Measurements from ENCODE around the gene SH3BP2.

The SH3BP2 gene

DNA sequence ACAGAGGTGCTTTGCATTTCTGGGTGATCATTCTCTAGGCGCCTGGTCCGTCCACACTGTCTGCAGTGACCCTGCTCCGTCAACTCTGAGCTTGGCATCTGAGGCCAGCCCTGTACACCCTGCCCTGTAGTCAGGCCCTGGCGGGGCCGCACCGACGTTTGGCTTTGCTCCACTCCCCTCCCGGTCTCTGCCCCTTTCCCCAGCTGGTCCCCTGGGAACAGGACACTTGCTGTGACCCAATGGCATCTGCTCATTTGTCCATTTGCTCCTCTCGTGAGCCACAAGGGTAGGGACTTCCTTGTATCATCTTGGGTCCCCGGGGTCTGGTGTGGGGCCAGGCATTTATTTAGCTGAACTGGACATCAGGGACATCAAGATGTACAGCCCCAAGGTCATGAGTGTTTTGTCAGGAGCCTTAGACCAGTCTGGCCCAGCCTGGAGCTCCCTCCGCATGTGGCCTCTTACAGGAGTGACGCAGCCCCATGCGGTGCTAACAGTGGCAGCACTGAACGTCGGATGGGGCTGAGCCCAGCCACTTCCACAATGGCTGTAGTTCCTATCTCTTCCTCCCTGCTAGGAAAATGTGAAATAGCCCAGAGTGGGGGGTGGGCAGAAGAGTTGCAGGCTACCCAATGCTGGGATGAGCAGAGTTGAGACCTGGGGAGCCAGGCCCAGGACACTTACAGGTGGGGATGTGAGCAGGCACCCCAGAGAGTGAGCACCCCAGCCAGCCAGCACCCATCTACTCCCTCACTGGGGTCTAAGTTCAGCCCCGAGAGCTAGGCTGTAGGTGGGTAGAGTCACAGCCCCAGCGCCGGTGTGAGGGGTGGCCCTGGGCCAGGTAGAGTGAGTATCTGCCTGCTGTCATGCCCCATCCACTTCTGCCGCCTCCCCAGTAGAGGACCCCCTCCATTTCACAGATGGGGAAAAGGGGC, 2.0 kb upstream of the SH3BP2 start:
- no peak for DNase-seq (ENCODE audit: low read depth)

DNA sequence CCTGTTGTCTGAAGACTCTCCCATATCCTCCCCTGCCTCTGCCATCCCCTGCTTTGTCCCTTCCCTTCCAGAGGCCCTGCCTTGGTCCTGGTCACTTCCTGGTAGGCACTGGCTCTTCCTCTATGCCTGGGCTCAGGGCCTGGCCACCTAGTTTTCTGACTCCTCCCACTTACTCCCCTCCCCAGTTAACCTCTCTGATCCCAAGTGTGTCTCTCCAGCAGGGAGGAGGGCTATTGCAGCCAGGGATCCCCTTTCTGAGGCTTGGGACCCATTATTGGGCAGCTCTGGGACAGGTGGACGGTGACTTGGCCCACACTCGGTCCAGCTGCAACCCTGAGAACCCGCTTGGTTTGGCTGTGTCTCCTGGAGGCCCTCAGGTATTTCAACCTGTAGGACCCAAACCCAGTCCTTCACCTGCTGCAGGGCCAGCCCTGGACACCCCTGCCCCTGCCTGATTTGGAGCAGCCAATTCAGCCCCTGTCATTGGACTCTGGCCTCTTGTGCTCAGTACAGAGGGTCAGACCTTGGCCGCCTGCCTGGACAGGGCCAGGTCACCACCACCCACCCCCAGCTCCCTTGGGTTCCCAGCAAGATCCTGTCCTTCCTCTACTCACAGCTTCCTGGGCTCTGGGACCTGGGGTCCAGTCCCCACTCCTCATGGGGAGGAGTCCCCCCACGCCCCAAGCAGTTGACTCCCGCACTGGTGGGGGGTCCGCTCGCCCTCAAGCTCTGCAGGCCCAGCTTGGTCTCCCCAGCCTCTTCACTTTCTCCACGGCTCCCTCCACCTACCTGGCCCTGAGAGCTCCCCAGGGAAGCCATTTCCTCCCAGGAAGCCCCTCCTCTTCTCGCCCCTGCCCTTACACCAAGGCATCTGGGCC, 1.1 kb upstream of the SH3BP2 start:
- no peak for DNase-seq (ENCODE audit: low read depth)

DNA sequence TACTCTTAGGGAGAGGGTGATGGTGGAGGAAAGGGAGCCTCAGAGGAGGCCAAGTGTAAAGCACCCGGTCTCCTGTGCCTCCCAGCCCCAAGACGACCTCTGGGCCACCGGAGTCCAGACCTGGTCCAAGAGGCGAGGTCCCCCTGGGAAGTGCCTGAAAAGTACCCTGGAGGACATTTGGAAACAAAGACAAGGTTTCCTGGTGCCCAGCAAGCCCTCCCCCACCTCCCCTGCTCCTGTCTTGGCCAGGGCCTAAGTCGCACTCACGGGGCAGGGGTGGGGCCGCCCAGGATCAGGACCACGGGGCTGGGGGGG, 532 bp upstream of the SH3BP2 start:
- no peak for DNase-seq (ENCODE audit: low read depth)

DNA sequence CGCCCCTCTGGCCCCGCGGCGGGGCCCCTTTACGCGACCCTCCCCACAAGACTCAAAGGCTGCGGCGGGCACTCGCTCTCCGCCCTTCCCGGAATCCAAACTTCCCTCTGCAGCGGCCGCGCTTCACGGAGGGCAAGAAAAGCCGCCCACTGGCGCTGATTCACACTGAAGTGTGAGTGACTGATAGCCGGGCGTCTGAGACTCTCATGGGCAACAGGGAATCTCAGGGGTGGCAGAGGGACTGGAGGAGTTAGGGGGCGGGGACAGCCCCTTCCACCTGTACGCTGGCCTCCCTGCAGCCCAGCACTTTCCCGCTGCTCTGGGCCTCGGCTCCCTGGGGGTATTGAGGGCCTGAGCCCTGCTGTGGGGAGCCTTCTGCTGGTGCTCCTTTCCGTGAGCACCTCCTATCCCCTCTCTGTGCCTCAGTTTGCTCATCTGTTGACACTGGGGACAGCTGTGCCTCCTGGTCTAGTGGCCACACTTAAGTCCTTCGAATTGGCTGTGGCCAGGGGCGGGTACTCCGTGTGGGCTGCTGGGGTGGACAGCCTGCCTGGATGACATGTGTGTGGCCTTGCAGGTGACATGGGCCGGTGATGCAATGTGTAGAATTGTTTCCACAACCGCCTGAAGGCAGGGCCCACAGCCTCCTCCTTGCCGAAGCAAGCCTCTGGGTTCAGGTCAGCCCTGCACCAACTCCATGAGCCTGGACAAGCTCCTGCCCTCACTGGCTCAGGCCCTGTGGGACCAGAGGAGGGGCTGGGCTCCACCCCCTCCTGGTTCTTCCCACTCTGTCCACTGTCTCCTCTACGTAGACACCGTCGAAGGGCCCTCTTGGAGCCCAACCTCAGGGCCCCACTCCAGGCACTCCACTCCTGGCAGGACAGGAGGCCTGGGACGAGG, 951 bp downstream of the SH3BP2 start:
- no peak for DNase-seq (ENCODE audit: low read depth)

DNA sequence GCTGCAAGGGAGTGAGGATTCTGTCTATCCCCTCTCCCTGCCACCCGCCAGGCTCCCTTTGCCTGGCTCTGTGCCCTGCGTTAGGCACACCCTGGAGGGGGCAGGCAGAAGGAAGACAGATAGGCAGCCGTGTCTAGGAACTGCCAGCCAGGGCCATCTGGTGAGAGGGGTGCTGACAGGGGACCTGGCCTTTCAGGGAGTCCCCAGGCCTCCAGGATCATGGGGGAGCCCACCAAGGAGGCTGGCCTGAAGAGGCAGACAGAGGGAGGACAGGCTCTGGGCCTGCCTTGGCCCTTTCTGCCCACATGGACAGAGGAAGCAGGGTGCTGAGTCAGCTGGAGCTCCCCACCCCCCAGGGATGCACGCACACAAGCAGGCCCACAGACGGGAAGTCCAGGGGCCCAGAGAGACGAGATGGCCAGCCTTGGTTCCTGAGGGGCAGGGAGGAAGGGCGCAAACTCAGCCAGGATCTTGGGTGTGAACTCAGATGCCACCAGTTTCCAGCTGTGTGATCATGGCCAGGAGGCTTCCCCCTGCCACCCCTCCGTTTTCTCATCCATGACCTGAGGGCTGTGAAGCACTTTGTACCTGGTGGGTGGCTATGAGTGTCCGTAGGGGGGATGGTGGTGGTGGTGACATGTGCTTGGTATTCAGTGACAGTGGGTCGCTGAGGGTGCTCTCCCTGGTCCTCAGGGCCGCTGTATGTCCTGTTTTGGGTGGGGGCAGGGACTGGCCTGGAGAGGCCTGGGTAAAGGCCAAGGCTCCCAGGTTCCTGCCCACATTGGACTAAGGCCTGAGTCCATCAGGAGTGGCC, 1.8 kb downstream of the SH3BP2 start:
- DNase-seq (ENCODE audit: low read depth): no peak

DNA sequence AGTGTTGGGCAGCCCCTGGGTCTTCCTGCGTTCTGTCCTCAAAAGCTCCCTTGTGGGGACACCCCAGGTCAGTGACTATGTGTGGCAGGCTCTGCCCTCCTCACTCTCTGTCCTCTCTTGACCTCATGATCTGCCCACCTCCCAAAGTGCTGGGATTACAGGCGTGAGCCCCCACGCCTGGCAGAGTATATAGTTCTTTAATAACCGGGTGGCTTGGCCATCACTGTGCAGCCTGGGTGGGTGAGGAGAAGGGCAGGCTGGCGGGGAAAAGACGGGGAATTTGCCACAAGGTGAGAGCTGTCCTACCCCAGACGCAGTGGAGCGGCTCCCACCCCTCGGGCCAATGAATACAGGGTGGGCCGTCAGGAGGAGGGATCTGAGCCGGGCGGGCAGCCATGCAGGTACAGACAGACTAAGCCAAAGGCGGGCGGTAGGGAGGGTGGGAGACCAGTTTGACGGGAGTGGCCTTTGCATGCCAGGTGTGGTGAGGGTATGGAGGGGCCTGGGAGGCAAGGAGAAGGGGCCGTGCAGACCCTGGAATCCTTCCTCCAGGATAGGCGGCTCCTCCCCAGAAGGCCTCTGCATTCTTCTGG, 2.5 kb downstream of the SH3BP2 start:
- no peak for DNase-seq (ENCODE audit: low read depth)

DNA sequence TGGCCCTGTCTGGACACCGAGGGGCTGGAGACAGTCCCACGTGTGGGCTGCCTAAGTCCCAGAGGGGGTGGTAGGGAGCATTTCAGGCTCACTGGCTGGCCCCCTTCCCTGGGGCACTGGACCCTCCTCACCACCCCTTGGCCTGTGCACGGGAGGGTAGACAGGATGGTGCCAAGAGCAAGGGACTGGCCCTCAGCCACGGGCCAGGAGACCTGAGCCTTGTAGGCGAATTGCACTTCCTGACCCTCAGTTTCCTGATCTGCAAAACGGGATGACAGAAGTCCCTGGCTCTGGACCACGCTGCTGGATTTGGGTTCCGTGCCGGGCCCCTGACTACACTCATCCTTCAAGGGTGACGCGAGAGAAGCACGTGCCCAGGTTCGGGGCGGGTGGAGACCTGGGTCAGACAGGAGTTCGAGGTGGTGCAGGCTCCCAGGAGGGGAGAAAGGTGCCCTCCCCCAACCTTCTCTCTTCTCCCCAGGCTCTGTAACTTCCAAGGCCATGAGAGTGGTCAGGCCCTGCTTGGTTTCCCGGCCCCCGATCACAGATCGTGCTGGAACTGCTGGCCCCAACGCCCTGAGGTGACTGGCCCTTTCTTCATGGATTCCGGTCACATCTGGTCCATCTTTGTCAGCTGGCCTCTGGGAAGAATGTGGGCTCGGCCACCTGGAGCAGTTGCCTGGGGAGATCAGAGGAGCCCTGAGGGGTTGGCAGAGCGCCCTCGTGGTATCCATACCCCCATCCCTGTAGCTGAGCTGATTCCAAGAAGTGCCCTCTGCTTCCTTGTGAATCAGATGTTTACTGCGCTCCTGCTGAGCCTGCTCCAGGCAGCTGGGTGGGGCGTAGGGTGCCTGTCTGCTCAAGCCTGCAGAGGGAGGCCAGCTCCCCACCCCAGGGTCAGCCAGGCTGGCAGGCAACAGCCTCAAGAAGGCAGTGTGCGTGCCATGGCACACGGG, 3.3 kb downstream of the SH3BP2 start:
- no peak for DNase-seq (ENCODE audit: low read depth)

DNA sequence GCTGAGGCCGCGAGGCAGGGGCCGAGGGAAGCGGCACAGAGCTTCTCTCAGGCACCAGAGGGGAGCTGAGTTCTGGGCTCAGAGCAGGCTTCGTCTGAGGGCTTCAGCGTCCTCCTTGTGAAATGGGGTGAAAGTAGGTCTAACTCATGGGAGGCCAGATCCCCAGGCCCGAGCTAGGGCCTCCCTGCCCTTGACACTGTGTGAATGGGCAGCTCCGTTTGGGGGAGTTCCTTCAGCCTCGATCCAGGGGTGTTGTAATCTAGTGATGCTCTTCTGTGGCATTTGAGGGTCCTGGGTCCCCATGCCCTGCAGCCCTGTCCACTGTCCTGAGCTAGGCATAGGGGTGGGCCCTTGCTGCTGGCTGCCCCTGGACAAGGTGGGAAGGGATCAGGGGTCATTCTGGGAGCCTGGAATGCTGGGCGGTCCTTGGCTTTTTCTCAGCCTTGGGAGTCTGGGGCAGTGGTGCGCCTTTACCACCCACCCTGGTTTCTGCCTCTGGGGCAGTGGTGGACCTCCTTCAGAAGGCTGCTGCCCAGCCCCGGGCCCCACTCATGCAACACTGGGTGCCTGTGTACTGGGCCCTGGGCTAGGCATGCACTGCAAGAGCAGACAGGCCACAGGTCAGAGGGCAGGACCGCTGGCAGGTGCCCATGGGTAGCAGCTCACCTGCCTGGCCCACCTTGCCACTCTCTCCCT, 4.1 kb downstream of the SH3BP2 start:
- no peak for DNase-seq (ENCODE audit: low read depth)

DNA sequence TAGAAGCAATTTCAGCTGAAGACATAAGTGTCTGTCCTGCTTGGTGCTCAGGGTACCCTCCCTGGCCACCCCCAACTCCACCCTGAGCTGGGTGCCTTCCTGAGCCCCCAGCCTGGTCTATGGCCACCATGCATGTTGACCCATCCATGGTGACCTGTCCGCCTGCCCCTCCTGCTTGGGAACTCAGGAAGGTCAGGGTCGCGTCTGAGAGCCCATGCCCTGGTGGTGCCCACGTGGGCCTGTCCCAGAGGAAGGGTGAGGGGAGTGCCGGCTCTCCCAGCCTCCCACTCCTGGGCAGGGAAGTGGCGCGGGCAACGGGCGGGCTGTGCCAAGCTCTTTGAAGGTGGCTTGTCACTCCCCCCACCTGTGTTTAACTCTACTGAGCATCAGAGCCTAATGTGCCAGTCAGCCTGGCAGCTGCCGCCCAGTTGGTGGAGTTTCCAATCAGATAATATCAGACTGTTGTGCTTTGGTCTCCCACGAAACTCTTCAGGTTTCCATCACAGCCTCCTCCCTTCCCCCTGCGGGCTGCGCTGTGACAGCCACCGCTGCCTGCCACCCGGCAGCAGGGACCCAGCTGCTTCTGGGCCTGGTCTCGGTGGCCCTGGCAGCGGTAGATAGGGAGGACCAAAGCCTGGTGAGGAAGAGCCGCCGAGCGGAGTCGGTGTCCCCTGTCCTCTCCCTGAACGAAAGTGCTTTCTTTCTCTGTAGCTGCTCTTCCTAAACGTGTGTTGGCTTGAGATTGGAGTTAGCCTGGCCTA, 4.8 kb downstream of the SH3BP2 start:
- DNase-seq (ENCODE audit: low read depth): no peak

DNA sequence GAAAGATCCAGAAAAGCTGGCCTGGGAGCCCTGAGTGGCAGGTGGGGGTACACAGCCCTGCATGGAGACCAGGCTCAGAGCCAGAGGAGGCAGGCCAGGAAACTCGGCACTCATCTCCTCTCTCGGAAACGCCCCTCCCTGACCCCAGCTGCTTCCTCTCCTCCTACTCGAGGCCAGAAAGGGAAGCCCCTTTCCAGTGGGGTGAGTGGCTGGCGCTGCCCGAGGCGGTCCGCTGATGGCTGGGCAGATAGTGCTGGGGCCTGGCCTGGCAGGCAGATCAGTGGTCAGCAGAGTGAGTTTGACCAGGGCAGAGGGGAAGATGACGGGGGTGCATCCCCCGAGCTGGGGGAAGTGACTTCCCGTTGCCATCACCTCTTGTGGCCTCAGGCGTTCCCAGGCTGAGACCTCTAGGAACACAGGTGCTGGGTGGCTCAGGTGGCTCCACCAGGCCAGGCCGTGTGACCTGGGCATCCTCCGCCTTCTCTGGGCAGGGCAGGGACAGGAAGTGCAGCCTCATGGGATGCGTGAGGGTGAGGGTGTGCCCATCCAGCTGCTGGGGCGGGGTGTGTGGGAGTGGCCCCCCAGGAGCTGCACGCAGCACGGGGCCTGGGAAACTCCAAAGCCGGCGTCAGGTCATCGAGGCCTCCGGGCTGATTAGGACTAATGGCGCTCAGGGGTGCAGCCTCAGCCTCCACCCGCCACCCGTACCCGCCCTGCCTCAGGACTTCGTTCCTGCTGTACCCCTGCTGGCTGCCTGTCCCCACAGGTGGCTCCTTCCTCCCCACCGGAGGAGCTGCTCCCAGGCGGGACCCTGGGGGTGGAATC, 5.7 kb downstream of the SH3BP2 start:
- DNase-seq (ENCODE audit: low read depth): no peak

DNA sequence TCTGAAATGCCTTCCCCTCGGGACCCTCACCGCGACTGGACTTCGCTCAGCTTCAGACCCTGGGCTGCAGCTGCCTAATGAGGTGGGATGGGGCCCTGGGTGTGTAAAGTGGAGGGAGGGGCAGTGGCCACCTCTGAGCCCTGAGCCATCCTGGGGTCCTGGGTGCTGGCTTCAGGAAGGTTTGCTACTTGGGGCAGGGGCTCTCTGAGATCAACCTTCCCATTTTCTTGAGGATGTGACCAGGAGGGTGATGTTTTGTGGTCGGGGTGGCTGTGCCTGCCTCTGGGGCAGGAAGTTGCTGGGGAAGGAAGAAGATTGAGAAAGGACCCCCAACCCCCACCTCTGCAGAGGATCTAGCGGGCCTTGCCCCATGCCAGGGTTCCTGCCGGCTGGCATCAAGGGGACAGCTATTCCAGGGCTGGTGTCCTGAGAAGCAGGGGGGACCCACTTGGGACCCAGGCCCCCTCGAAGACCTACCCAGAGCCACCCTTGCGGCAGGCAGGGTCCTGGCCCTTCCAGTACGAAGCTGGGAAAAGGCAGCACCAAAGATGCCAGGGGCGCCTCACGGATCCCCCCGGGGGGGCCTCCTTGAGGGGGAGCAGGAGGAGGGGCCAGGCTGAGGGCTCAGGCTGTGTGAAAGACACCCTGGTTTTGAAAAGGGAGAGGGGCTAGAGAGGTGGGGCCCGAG, 6.5 kb downstream of the SH3BP2 start:
- DNase-seq (ENCODE audit: low read depth): no peak

DNA sequence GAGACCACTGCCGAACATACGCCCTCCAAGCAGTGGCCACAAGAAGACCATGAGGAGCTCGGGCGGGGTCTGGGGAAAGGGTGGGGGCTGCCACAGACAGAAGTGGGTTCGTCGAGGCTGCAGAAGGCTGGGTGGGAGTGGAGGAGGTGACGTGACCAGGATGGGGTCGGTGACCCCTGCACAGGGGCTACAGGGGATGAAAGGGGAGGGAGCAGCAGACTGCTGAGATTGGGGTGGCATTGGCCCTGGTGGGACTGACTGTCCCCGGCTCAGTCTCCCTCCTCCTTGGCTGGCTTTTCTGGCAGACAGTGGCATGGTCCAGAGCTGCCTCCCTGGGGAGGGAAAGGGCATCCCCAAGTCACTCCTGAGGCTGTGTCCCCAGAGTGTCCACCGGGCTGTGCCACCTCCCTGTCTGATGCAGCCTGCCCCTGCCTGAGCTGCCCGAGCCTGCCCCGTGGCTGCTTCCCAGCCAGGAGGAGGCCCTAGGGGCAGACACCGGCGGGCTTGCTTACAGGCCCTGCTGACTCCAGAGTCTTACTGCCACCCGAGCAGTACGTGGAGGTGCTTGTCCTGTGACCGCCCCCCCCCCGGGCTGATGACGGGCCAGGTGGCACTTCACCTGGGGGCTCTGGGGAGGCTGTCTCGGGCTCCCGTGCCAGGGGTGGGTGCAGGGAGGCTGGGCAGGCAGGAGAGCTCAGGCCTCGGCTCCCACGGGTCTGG, 7.2 kb downstream of the SH3BP2 start:
- no peak for DNase-seq (ENCODE audit: low read depth)

DNA sequence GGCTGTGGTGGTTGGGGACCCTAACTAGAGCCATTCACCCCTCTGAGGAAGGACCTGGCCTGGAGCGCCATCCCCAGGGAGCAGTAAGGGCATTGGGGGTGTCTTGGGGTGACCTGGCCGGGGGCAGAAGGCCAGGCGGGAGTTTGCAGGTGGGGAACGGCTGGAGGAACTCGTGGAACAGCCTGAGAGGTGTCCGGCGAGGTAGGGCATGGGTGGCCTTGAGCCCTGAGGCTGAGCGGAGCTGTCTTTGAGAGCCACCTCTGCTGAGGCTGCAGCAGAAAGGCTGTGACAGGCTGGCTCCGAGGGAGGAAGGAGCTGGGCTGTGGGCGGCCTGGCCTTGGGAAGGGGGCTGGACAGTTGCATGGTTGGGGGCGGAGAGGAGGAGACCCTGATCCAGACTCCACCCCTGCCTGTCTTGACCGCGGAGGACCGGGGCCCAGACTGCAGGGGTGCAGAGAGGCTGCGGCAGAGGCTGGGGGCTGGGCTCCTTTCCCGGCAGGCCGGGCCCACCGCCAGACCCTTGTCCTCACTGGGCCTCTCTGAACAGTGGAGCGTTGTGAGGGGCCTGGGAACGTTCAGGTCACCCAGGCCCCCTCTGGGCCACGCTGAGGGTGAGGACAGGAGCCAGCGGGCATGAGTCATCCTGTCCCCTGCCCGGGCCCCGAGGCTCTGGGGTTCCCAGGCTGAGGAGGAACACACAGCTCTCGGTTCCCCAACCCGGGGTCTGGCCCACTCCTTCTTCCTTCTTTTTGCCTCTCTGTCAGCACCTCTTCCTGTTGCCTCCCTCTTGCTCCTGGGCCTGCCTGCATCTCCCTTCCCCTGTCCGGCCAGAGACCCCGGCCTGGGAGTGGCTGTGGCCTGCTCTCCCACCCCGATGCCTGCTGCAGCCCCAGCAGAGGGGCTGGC, 8.1 kb downstream of the SH3BP2 start:
- DNase-seq (ENCODE audit: low read depth): no peak

DNA sequence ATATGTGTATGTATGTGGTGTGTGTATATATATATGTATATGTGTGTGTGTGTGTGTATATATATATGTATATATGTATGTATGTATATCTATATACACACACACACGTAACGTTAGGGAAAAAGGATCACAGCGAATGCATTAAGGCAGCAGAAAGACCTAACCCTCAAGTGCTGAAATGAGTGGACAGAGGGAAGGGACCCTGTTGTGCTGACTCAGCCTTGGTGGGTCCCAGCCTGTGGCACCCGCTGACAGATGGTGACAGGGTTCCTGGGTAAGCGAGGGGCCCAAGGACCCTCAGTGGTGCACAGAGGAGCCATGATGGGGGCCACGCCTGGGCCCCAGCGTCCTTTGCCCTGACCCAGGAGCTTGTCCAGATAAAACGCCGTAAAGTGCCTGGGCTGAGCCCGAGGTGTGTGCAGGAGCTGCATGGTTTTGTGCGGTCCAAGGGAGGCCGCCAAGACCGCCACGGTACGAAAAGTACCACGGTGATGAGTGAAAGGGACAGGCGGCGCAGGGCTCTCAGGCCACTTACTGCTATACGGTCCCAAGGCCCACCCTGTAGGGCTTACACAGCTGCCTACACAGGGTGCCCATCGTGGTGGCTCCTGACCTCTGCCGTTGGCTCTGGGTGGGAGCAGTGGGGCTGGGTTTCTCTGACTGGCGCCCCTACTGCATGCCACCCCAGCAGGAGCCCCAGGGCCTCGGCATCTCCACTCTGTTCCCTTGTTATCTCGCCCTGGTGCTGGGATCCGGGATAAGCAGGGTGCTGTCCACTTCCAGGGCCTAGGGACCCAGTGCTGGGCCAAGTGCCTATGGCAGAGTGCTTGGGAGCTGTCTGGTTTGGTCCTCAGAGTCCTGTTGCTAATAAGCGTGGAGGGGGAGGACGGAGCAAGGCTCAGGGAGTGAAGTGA, 10.0 kb downstream of the SH3BP2 start:
- no peak for DNase-seq (ENCODE audit: low read depth)

Data from fibroblast of the conjunctiva (primary cell).